A549 (cell line): ENCODE data around the gene TUB.

Source experiments
- CTCF ChIP-seq: fragments of >200 bp; sonication (Bioruptor Twin); formaldehyde crosslinking; IDR thresholded peaks from 3 replicates; pipeline ENCODE4 v1.5.1; 2016
- EP300 ChIP-seq, 2 experiments: fragments of >200 bp; sonication (Bioruptor Twin); formaldehyde crosslinking; IDR thresholded peaks; 2 replicates in 1 of 2; 3 replicates in 1 of 2; pipeline ENCODE4 v1.6.1; 2016 to 2017
- FOXS1 ChIP-seq: fragments of 250-450 bp; sonication (Bioruptor Pico); IDR thresholded peaks from 2 replicates; pipeline ENCODE4 v1.5.0; 2020; ENCODE audit warnings: mild to moderate bottlenecking, moderate library complexity
- GATA3 ChIP-seq: IDR thresholded peaks from 2 replicates; pipeline ENCODE4 v1.6.1; 2012; ENCODE audit warnings: borderline replicate concordance
- HDAC2 ChIP-seq: fragments of 200-600 bp; sonication (generic); IDR thresholded peaks from 2 replicates; pipeline ENCODE4 v1.6.1; 2016
- JUN ChIP-seq, 2 experiments: fragments of >200 bp; sonication (Bioruptor Twin); formaldehyde crosslinking; IDR thresholded peaks; 2 replicates in 1 of 2; 3 replicates in 1 of 2; pipeline ENCODE4 v1.6.1; 2016 to 2017
- KDM1A ChIP-seq: fragments of 200-600 bp; sonication (generic); IDR thresholded peaks from 2 replicates; pipeline ENCODE4 v1.6.1; 2016; ENCODE audit warnings: low read depth, mild to moderate bottlenecking
- MAZ ChIP-seq: fragments of 150-350 bp; IDR thresholded peaks from 2 replicates; pipeline ENCODE4 v1.6.1; 2014; ENCODE audit warnings: antibody characterized with exemption, low read depth, low read length, borderline replicate concordance
- POLR2A ChIP-seq: IDR thresholded peaks from 2 replicates; pipeline ENCODE4 v1.6.1; 2012; ENCODE audit warnings: mild to moderate bottlenecking, low read length
- POLR2AphosphoS2 ChIP-seq: conservative IDR thresholded peaks from 2 replicates; pipeline ENCODE4 v1.6.1; 2012; ENCODE audit warnings: low read length, improper control_type of control experiment, inconsistent platforms
- REST ChIP-seq: fragments of 200-600 bp; sonication (generic); IDR thresholded peaks from 2 replicates; pipeline ENCODE4 v1.6.1; 2016; ENCODE audit warnings: antibody characterized with exemption, mild to moderate bottlenecking, moderate library complexity

DNA sequence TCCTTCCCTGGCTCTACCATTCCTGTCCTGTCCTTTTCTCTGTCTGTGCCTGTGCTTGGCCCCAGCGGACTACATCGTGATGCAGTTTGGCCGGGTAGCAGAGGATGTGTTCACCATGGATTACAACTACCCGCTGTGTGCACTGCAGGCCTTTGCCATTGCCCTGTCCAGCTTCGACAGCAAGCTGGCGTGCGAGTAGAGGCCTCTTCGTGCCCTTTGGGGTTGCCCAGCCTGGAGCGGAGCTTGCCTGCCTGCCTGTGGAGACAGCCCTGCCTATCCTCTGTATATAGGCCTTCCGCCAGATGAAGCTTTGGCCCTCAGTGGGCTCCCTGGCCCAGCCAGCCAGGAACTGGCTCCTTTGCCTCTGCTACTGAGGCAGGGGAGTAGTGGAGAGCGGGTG is 20.4 kb downstream of the TUB start:
- TF ChIP-seq CTCF (no peak), POLR2A (no peak), JUN (IDR thresholded peaks at IDR 0.05) (no peak), HDAC2 (no peak), EP300 (IDR thresholded peaks at IDR 0.05) (no peak), POLR2AphosphoS2 (no peak), FOXS1 (no peak), KDM1A (no peak), MAZ (no peak), REST (no peak), GATA3 (no peak)
